Ovary (tissue), 10 donors: ENCODE results near the gene RPL18. TPM values are rescaled to one million over a fixed set of nuclear protein-coding genes. Genes with fewer than 3 reads are reported as not detected.

Experiments used
- DNase-seq, 5 donors: peaks; one replicate each; pipeline ENCODE4 v3.0.0-alpha.2; 2019 to 2020
- H3K27ac ChIP-seq, 2 donors: fragments of 200-600 bp; one replicate each; pipeline versions ENCODE4 v1.5.1 to v1.8.0; 2019 to 2022
- H3K27me3 ChIP-seq: fragments of 200-600 bp; one replicate; pipeline ENCODE4 v1.8.0; 2022
- H3K36me3 ChIP-seq: fragments of 200-600 bp; sonication (generic); one replicate; pipeline ENCODE4 v1.5.1; 2019
- H3K4me1 ChIP-seq: one replicate; pipeline ENCODE4 v1.8.1; 2013; ENCODE audit warnings: mild to moderate bottlenecking, moderate library complexity; ENCODE audit not compliant: insufficient read depth
- H3K4me3 ChIP-seq: fragments of 200-600 bp; sonication (generic); one replicate; pipeline ENCODE4 v1.5.1; 2017
- H3K9me3 ChIP-seq, 2 donors: fragments of 200-600 bp in 1 of 2; sonication (generic) in 1 of 2; one replicate each; pipeline versions ENCODE4 v1.5.1 to v1.8.1; 2013 to 2019; ENCODE audit warnings: mild to moderate bottlenecking in 1 of 2, moderate library complexity in 1 of 2
- EP300 ChIP-seq: sonication (generic); formaldehyde crosslinking; IDR thresholded peaks from one replicate; pipeline ENCODE4 v1.6.1; 2017; ENCODE audit warnings: antibody characterized with exemption
- POLR2A ChIP-seq: fragments of 450-650 bp; IDR thresholded peaks from one replicate; pipeline ENCODE4 v1.6.1; 2017; ENCODE audit warnings: antibody characterized with exemption, mild to moderate bottlenecking, moderate library complexity
- WGBS, 3 donors: extraction: QIAGEN DNeasy Blood & Tissue Kit in 1 of 3; methylation state at CpG; one replicate each; pipeline versions ENCODE4 v1.1.5 to v1.1.7; 2013 to 2017; 5-methylcytosine and 5-hydroxymethylcytosine counted together
- intact Hi-C, 4 donors: fragments of 100-400 bp; cut with DNase I; formaldehyde crosslinking; loops; one replicate each; pipeline versions ENCODE4 v1.11.0 to v1.15.1; 2022 to 2023
- long read RNA-seq, 3 donors: library from polyadenylated mRNA in 2 of 3; unstranded in 2 of 3; transcript quantifications; one replicate each; pipeline ENCODE4 v2.0.0 and lab custom pipeline, GENCODE V29; 2021 to 2026
- polyA plus RNA-seq, 2 donors: library from polyadenylated mRNA; stranded (reverse); fragments of 200-250 nt in 1 of 2; fragments of 350-450 nt in 1 of 2; fragmentation: Illumina TruSeq in 1 of 2; extraction: RNeasy Lipid Tissue Mini Kit (QIAGEN cat#74804) in 1 of 2; gene quantifications; one replicate each; pipeline ENCODE4 v1.2.3, GENCODE V29; 2013 to 2014
- total RNA-seq, 7 donors: library from RNA; depleted of rRNA in 2 of 7; stranded (reverse); fragments of >200 nt in 2 of 7; fragmentation: NEBNext Ultra II Directional in 3 of 7; extraction: Animal tissue kit (Norgen Biotek cat#: 25700) in 3 of 7; gene quantifications; one replicate each; pipeline versions ENCODE4 v1.1.0 to v1.2.4, GENCODE V29; 2016 to 2023
- TF ChIP-seq, protein P1 (sequence below), 3 donors: fragments of 450-650 bp in 2 of 3; fragments of 200-600 bp in 1 of 3; IDR thresholded peaks; one replicate each; pipeline versions ENCODE4 v1.5.1 to v1.8.0; 2016 to 2022; ENCODE audit warnings: antibody characterized with exemption in 3 of 3, mild to moderate bottlenecking in 1 of 3
- donor health status: DM: no; HTN: no; CAD: no; lungs with moderate emphysema.
- donor health status: DM: no; HTN: no; CAD: no.
- donor health status: Bipolar disorder and iron deficiency.
- donor health status: DM: yes; HTN: yes; CAD: no.
- donor health status: DM: no; HTN: no; CAD: no.
- donor health status: DM: yes; HTN: yes; CAD: no.

RPL18 gene
- total RNA-seq (1,000 to 10,000 TPM; 2,699 to 8,435 (median 3,584) TPM), polyA plus RNA-seq (1,000 to 10,000 TPM; 1,780 to 6,110 TPM)
- long read RNA-seq, donor 1, transcript RPL18-201 (6 exons, 612 nt) = minor isoform, 13 of 301 reads
- long read RNA-seq, donor 1, transcript RPL18-208 (7 exons, 1,004 nt) = major isoform, 217 of 301 reads
- long read RNA-seq, donor 1, partial matches to known transcripts = 60 of 301 reads
- long read RNA-seq, donor 1, other reads (novel, unspliced or antisense) = 2 of 301 reads
- long read RNA-seq, donor 2, transcript RPL18-208 (7 exons, 1,004 nt) = major isoform, 468 of 601 reads
- long read RNA-seq, donor 2, transcript RPL18-201 (6 exons, 612 nt) = minor isoform, 50 of 601 reads
- long read RNA-seq, donor 2, transcript RPL18-207 (2 exons, 666 nt) = minor isoform, 8 of 601 reads
- long read RNA-seq, donor 2, partial matches to known transcripts = 61 of 601 reads
- long read RNA-seq, donor 2, other reads (novel, unspliced or antisense) = 0 of 601 reads
- long read RNA-seq, donor 3, transcript RPL18-201 (6 exons, 612 nt) = minor isoform, 20 of 480 reads
- long read RNA-seq, donor 3, transcript RPL18-208 (7 exons, 1,004 nt) = major isoform, 326 of 480 reads
- long read RNA-seq, donor 3, partial matches to known transcripts = 123 of 480 reads
- long read RNA-seq, donor 3, other reads (novel, unspliced or antisense) = 6 of 480 reads

DNA sequence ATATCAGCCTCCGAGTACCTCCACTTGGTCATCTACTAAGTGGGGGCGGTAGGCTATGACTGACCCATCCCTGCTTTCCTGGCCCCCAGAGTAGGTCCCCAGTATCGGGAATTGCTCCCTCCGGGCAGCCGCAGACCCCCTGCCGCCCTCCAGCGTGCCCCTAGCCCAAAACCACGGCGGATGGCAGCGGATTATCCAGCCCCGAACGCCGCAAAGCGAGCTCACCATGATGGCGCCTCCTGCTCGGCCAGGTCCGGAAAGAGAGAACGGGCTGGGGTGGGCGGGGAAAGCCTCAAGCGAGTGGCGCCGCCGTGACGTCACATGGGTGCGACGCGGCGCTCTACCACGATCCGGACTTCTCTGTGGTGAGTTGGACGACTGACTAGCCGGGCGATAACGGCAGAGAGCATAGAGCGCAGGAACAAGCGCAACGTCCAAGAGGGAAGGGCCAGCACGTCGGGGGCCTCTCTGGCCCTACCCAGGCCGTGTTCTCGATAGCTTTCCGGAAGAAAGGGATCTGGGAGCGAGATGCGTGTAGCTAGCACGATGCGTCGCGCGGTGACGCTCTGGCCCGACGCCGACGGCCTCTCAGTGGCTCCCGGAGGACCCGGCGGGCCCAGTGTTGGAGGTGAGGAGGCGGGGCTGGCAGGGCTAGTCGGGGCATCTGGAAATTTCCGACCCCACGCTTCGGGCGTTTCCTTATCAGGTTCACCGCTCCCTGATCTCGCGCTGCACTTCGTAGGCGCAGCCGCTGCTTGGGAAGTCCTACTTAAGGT, at the start of gene RPL18, which contains the start of gene SPHK2:
RPL18 (minus strand) TSS at position 263 of the 776 bp plus-strand sequence; CDS start at position 228, 35 bp downstream.
SPHK2 (plus strand) TSS at position 591 of the 776 bp plus-strand sequence. CDS start 1,009 bp downstream, outside the sequence.
- WGBS, 3 donors = 0 to 1% (median 0%) methylated on average over 59 to 69 of the region's 69 CpGs
- intact Hi-C loops = loop anchor here in 2 of 4 donors (10.0 kb wide), 2 partner anchors 134 to 294 kb away; partner anchors contain the start of gene EMP3 (in 1 of the 2)
- Histone ChIP-seq H3K4me1 (peaks cover 7% of the 10 kb centered on the region), H3K36me3 (no peaks in the 10 kb centered on the region), H3K4me3 (peak within 1 kb of the TSS; percentile 74), H3K27me3 (no peaks in the 10 kb centered on the region), H3K9me3 (no peaks in the 10 kb centered on the region), H3K27ac (peak within 1 kb of the TSS; percentile 54 to 91)
- peak; percentile 96 to 98 (median 98) for DNase-seq
- TF ChIP-seq, protein P1, sequence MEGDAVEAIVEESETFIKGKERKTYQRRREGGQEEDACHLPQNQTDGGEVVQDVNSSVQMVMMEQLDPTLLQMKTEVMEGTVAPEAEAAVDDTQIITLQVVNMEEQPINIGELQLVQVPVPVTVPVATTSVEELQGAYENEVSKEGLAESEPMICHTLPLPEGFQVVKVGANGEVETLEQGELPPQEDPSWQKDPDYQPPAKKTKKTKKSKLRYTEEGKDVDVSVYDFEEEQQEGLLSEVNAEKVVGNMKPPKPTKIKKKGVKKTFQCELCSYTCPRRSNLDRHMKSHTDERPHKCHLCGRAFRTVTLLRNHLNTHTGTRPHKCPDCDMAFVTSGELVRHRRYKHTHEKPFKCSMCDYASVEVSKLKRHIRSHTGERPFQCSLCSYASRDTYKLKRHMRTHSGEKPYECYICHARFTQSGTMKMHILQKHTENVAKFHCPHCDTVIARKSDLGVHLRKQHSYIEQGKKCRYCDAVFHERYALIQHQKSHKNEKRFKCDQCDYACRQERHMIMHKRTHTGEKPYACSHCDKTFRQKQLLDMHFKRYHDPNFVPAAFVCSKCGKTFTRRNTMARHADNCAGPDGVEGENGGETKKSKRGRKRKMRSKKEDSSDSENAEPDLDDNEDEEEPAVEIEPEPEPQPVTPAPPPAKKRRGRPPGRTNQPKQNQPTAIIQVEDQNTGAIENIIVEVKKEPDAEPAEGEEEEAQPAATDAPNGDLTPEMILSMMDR (IDR thresholded peaks at IDR 0.05) = peak in 2 of 3 donors; percentile 33
- TF ChIP-seq POLR2A (peak; percentile 91), EP300 (peak; percentile 70)

DNA sequence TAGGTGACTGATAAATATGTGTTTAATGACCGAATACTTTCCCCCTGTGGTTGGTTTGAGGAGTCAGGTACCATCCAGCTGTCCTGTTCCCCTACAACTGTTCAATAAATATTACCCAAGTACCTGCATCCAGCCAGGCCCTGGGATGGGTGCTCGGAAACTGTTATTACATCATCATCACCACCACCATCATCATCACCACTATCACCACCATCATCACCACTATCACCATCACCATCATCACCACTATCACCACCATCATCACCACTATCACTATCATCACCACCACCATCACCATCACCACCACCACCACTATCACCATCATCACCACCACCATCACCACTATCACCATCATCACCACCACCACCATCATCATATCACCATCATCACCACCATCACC, 49.8 kb upstream of the RPL18 start:
- H3K9me3 ChIP-seq = no peaks in the 10 kb centered on the region
- H3K27ac ChIP-seq = no peak overlapping the region
- no peaks in the 10 kb centered on the region for H3K27me3 ChIP-seq
- H3K36me3 ChIP-seq = no peaks in the 10 kb centered on the region
- TF ChIP-seq, protein P1 (IDR thresholded peaks at IDR 0.05) = no peak
- no peak for TF ChIP-seq EP300
- no peak for TF ChIP-seq POLR2A
- WGBS, 3 donors = 90 to 96% (median 94%) methylated on average over 2 of the region's 2 CpGs
- no peak for DNase-seq
- no peak overlapping the region for H3K4me3 ChIP-seq
- intact Hi-C loops = no loop called here
- no peaks in the 10 kb centered on the region for H3K4me1 ChIP-seq

DNA sequence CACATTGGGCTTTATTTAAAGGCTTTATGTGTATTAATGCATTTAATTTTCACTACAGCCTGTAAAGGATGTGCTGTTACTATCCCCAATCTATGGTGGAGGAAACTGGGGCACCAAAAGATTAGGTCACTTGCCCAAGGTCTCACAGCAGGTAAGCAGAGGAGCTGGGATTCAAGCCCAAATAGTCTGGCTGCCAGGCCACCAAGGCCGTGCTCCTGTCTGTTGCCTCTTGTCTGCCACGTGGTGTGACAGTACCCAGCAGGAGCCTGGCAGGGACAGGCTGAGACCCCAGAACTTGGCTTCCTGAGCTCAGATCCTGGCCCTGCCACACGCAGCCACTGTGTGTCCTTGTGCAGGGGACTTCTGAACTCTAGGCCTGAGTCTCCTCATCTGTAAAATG, 49.4 kb upstream of the RPL18 start:
- Histone ChIP-seq H3K4me1 (no peaks in the 10 kb centered on the region), H3K4me3 (no peak overlapping the region), H3K36me3 (no peaks in the 10 kb centered on the region), H3K9me3 (no peaks in the 10 kb centered on the region), H3K27me3 (no peaks in the 10 kb centered on the region), H3K27ac (no peak overlapping the region)
- no peak for DNase-seq
- intact Hi-C loops = no loop called here
- WGBS, 3 donors = 68 to 81% (median 68%) methylated on average over 3 of the region's 3 CpGs
- TF ChIP-seq EP300 = no peak
- TF ChIP-seq POLR2A = no peak
- TF ChIP-seq, protein P1 (IDR thresholded peaks at IDR 0.05) = no peak

DNA sequence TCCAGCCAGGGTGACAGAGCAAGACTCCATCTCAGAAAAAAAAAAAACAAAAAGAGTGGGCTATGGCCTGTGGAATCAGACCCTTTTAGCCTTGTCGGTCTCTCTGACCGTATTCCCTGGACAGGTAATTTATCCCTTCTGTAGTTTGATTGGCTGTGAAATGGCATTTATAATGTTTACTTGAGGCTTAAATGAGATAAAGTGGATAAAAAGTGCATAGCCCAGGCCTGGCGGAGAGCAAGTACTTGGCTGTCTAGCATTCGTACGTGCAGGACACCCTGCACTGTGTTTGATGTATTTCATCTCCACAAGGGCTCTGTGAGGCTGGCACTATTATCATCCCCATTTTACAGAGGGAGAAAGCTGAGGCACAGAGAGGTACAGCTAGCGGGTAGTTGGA, 46.8 kb upstream of the RPL18 start:
- WGBS, 3 donors = 86 to 95% (median 91%) methylated on average over 6 of the region's 6 CpGs
- H3K36me3 ChIP-seq = no peaks in the 10 kb centered on the region
- H3K27me3 ChIP-seq = no peaks in the 10 kb centered on the region
- no peak for DNase-seq
- no peaks in the 10 kb centered on the region for H3K4me1 ChIP-seq
- TF ChIP-seq POLR2A = no peak
- no peak for TF ChIP-seq EP300
- TF ChIP-seq, protein P1 (IDR thresholded peaks at IDR 0.05) = no peak
- intact Hi-C loops = no loop called here
- H3K27ac ChIP-seq = no peak overlapping the region
- no peaks in the 10 kb centered on the region for H3K9me3 ChIP-seq
- H3K4me3 ChIP-seq = no peak overlapping the region
